Endothelial cell of umbilical vein (primary cell): ENCODE data around the gene SEMA4C.

Source experiments
- CTCF ChIP-seq, 2 donors: IDR thresholded peaks; 1 replicate in 1 of 2; 2 replicates in 1 of 2; pipeline ENCODE4 v1.5.1; 2011; ENCODE audit warnings: low read length in 2 of 2, mild to moderate bottlenecking in 2 of 2, moderate library complexity in 2 of 2, control low read depth in 1 of 2, inconsistent platforms in 1 of 2, low read depth in 1 of 2; ENCODE audit not compliant: insufficient read depth in 1 of 2; ENCODE audit errors: extremely low read depth in 1 of 2
- EZH2 ChIP-seq: IDR thresholded peaks from 2 replicates; pipeline ENCODE4 v1.6.1; 2012; ENCODE audit warnings: borderline replicate concordance, low read depth, mild to moderate bottlenecking, moderate library complexity, low read length, inconsistent platforms; ENCODE audit not compliant: severe bottlenecking
- MYC ChIP-seq: IDR thresholded peaks from one replicate; pipeline ENCODE4 v1.6.1; 2011; ENCODE audit warnings: mild to moderate bottlenecking, low read depth, low read length
- POLR2A ChIP-seq: IDR thresholded peaks from 2 replicates; pipeline ENCODE4 v1.6.1; 2012; ENCODE audit warnings: low read depth, mild to moderate bottlenecking, control low read depth, low read length
- POLR2AphosphoS5 ChIP-seq: IDR thresholded peaks from 2 replicates; pipeline ENCODE4 v1.6.1; 2012; ENCODE audit warnings: low read depth, mild to moderate bottlenecking, control low read depth, low read length, moderate library complexity; ENCODE audit not compliant: insufficient read depth

GRCh38 chr2:96879545-96880040, 9.7 kb upstream of the SEMA4C start:
- TF ChIP-seq POLR2A (no peak), MYC (no peak), CTCF (IDR thresholded peaks at IDR 0.05; ENCODE audit: extremely low read depth in 1 of 2, insufficient read depth in 1 of 2, low read depth in 1 of 2, low read length in 2 of 2) (no peak), EZH2 (no peak), POLR2AphosphoS5 (no peak)
